Myocyte (in vitro differentiated cells): ENCODE measurements around the gene LAPTM5. TPM values are rescaled to one million over a fixed set of nuclear protein-coding genes. Genes with fewer than 3 reads are reported as not detected.

Experiments
- DNase-seq: peaks from one replicate; pipeline ENCODE4 v3.0.0-alpha.2; 2012; ENCODE audit warnings: low read depth
- total RNA-seq: library from RNA; depleted of rRNA; stranded (reverse); fragments of >200 nt; gene quantifications from 2 replicates; pipeline ENCODE4 v1.2.3, GENCODE V29; 2014

LAPTM5 gene
- total RNA-seq, 1 donor from 2014 or later: 0.62 TPM

DNA sequence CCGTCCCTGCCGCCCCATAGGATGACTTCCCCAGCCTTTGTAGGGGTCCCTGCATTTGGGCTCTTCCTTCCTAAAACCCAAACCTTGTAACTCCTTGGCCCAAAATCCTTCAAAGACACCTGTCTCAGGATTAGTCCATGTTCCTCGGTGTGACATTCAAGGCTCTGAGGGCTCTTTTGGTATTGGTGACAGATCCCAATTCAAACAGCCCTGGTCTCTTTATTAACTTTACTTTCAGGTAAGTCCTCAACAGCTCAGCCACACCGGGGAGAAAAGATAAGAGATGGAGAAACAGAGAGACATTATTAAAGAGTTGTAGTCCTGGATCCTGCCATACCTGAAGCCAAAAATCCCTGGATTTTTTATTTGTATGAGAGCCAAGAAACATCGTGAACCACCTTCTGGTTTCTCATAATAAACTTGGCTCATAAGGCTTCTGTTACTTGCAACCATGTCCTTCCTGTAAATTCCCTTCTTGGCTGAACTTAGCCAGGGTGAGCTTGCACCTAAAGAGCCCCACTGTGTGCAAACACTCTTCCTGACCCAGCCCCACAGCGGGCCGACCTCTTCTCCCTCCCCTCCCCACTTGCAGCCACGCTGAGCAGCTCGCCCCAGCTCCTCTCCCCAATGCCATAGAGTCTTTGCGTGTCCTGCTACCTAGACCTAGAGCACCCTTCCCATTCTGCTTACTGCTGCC, 26.3 kb downstream of the LAPTM5 start:
- no peak for DNase-seq

DNA sequence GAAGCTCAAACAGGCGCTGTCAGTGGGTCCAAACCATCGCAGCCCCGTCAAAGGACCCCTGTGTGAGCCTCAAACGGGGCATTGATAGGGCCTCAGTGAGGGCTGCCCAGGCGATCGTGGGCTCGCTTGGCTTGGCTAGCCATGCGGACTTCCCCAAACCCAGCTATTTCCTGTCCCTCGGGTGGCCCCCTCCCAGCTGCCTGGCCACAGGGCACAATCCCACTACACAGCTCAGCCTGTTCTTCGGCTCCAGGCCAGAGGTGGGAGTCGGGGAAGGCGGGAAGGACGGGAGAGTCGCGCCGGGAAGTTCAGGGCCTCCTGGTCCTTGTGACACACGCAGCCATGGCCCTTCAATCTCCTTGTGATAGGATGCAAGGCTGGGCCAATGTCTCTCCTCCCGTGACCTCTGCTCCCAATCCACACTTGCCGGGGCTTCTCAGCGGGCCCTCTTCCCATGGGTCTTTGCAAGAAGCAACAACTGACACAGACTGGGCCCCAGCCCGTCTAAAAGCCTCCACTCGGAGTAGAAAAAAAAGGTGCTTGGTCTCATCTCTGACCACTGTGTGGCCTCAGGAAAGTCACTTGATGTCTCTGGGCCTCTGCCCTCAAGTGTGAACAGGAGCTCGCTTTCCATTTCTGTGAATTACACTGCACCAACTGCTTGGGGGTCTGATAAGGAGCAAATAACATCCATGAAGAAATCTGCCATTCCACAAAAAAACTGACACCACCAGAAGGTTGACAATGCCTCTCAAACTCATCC, 27.0 kb downstream of the LAPTM5 start:
- DNase-seq: no peak

DNA sequence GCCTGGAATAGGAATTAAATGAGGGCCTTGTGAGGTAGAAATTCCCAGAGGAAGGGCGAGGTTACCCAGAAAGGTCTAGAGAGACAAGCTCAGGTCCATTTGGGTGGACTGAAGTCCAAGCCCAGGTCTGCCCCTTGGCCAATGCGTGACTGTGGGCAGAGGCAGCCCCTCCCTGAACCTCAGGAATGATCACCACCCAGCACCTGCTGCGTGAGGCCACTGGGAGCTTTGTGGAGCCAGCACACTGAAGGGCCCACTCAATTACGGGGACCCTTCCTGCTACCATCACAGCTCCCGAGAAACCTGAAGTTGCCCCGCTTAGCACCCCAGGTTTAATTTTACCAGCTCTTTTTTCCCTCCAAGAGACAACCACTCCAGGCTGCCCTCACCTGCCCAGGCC, 27.7 kb downstream of the LAPTM5 start:
- peak; percentile 91 for DNase-seq

DNA sequence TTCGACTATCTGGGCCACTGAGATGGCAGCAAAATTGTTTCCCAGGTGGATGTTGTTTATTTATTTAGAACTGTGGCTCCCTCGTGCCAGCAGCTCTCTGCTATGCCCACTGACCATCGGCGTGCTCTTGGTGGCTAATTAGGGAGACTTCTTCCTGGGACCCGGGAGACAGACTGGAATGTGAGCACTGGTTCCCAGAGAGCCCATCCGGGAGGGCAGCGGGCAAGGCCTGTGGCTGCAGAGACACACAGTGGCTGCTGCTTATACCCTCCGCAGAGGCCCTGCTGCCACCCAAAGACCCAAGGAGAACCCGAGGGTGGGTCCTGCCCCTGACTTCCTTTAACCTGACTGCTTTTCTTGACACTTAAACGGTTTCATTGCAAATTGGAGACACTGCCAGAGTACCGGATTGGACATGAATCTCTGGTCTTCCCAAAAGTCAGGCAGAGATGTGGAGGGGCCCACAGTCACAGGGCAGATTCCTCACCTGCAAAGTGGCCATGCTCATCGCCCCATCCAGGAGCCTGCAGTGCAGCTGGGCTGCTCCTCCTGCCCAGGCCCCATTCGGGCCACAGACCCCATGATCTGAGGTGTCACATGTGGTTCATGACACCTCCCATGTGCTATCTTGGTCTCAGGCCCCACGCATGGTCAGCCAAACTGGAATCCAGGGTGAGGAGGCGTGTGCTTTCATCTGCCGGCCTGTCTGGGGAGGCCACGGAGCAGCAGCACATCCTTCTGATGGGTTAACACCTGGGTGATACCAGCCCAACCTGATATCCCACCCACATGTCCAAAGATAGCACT, 28.5 kb downstream of the LAPTM5 start:
- DNase-seq: peak; percentile 76

DNA sequence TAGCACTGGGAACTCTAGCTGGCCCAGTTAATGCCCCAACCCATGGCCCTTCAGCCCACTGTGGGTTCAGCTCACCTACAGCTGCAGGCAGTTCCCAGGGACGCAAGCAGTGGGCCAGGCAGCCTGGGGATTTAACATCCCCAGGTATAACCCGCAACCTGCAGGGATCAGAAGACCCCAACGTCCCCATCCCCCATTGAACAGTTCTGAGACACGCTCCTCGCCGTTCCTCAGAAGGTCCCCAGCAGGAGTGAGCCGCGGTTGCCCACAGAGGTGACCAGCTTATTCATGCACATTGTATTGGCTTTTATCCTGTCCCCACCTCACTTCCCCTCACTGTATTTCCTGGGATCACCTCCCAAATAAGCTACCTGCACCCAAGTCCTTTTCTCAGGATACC, 29.2 kb downstream of the LAPTM5 start:
- no peak for DNase-seq

GRCh38 chr1:30727824-30728223, 29.8 kb downstream of the LAPTM5 start:
- peak; percentile 53 for DNase-seq

DNA sequence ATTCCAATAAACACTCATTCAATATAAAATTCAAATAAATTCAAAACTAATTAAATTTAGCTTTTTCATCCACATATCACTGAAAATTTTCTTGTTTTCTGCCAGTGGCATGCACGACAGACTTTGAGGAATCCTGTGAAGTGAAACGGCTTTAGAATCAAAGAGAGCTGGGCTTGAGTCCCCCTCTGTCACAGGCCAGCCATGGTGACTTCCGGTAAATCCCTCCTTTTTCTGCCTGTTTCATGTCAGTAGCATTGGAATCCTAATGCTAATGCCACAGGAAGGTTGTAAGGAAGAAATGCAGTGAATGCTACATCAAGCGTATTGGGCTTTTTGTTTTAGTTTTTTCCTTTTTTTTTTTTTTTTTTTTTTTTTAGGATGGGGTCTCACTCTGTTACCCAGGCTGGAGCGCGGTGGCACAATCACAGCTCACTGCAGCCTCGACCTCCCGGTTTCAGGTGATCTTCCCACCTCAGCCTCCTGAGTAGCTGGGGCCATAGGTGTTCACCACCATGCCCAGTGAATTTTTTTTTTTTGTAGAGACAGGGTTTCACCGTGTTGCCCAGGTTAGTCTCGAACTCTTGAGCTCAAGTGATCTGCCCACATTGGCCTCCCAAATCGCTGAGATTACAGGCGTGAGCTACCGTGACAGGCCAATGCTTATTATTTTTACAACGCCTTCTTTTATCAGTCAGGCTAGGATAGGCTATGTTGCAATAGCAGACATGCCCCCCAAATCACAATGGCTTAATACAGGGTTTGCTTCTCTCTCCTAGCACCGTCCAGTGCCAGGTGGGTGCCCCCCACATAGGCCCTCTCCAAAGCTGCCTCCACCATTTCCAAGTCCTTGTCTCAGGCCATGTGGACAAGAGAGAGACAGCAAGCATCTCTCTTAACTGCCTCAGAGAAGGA, 30.5 kb downstream of the LAPTM5 start:
- no peak for DNase-seq

- DNase-seq: no peak
Observed at GRCh38 chr1:30726236-30726635, 31.3 kb downstream of the LAPTM5 start.

- no peak for DNase-seq
Observed at GRCh38 chr1:30725450-30726095, 32.0 kb downstream of the LAPTM5 start.

- DNase-seq: no peak
Observed at GRCh38 chr1:30724655-30725421, 32.7 kb downstream of the LAPTM5 start.

DNA sequence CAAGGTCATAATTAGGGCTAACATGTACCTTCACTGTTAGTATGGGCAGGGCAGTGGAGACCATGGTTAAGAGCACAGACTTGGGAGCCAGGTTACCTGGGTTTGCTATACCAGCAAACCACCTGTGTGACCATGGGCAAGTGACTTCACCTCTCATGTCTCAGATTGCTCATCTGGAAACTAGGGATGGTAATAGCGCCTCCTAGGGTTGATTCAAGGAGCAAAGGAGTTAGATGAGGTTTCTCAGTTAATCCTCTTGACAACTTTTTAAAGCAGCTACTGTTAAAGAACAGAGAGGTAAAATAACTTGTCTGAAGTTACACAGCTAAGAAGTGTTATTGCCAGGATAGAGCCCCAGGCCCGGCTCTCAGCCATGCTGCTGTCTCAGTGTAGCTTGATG, 33.4 kb downstream of the LAPTM5 start:
- no peak for DNase-seq

DNA sequence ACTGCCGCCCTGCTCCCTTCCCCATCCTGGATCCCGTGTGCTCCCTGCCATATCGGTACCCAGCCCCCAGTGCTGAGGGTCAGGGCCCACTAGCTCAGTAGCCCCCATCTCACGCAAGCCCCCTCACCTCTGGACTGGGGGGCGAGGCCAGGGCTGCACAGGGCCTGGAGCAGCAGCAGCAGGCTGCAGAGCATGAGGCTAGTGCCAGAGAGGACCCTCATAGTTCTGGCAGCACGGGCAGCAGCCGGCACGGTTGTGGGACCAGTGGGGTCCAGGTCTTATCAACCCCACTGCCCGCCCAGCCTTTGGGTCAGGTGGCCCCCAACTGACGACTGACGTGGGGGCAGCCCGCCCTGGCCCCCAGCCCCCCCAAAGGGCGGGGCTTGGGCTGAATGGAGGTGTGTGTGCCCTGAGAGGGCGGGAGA, 34.2 kb downstream of the LAPTM5 start, which contains the start of gene MATN1:
Gene MATN1, minus strand, starts transcription at position 255 of the 425 bp plus-strand sequence. Its CDS starts 34 bp downstream, at position 221.
- DNase-seq: no peak

DNA sequence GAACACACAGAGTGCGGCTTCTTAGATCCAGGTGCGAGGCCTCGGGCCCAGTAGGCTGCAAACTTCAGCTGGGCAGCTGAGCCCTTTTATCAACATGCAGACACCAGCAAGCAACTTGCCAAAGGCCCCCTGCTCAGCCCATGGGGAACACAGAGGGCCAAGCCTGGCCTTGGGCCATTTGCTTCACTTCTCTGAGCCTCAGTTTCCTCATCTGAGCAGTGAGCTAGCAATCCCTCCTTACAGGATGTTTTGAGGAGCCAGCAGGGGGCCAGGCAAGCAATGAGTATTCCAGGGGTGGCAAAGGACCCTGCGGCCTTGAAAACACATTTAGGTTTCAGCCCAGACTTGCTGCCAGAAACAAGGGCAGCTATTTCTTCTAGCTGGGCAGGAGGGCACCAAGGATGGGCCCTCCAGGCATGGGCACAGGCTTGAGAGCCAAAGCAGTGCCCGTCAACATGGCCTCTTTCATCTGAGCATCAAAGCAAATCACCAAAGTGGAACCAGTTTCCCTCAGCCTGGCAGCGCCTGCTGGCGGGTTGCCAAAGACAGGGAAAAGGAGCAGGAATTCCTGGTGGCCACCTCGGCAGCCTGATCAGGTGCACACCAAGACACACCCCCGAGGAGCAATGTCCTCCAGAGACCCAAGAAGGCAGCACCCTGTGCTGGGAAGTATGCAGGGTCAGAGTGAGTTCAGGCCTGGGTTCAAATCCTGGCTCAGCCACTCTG, 35.6 kb downstream of the LAPTM5 start:
- no peak for DNase-seq

DNA sequence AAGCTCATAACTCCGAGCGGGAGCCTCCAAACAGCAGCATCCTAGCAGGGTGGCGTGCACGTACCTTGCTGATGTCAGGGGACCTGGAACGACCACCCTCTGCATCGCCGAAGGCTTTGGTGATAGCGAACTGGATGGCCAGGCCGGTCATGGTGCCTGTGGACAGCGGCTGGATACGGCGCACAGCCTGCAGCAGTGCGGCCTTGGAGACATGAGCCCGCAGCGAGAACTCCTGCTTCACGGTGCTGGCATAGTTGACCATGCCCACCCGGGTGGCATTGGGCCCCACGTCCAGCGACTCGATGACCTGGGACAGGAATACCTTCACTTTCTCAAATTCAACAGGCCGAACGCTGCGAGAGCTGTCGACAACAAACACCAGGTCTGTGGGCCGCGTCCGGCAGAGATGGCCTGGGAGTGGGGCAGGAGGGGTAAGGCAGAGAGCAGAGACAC, 36.2 kb downstream of the LAPTM5 start:
- no peak for DNase-seq

GRCh38 chr1:30720271-30721223, 37.0 kb downstream of the LAPTM5 start:
- no peak for DNase-seq

GRCh38 chr1:30719406-30720270, 37.9 kb downstream of the LAPTM5 start:
- peak; percentile 80 for DNase-seq
